ENCODE measurements around the gene C19orf67.
"Not testable (repeated sequence)": the region's sequence is repeated elsewhere in the genome, so short reads cannot be mapped to it uniquely, and the experiment has no call there.

C19orf67 gene

GRCh38 chr19:14058182-14059092 is 27.1 kb downstream of the C19orf67 start:
- no peak overlapping the region for H3K4me3 ChIP-seq (ENCODE audit: low read length)
- peaks cover 28% of the 10 kb centered on the region for H3K27me3 ChIP-seq (ENCODE audit: control insufficient read depth, insufficient read depth, low read length)
- no peaks in the 10 kb centered on the region for H3K36me3 ChIP-seq (ENCODE audit: control insufficient read depth, insufficient read depth, low read length)
- peaks cover 12% of the 10 kb centered on the region for H3K4me1 ChIP-seq (ENCODE audit: control insufficient read depth, insufficient read depth, low read length)
- no peak overlapping the region for H3K9ac ChIP-seq (ENCODE audit: low read length)
- no peaks in the 10 kb centered on the region for H3K9me3 ChIP-seq (ENCODE audit: control insufficient read depth, low read length)

- no peaks in the 10 kb centered on the region for H3K36me3 ChIP-seq (ENCODE audit: control insufficient read depth, insufficient read depth, low read length)
- no peaks in the 10 kb centered on the region for H3K9me3 ChIP-seq (ENCODE audit: control insufficient read depth, low read length)
- no peak overlapping the region for H3K4me3 ChIP-seq (ENCODE audit: low read length)
- H3K4me1 ChIP-seq (ENCODE audit: control insufficient read depth, insufficient read depth, low read length) = peaks cover 12% of the 10 kb centered on the region
- peaks cover 28% of the 10 kb centered on the region for H3K27me3 ChIP-seq (ENCODE audit: control insufficient read depth, insufficient read depth, low read length)
- H3K9ac ChIP-seq (ENCODE audit: low read length) = no peak overlapping the region
These were observed 28.7 kb downstream of the C19orf67 start for GRCh38 chr19:14056741-14057356.

- Histone ChIP-seq H3K27me3 (ENCODE audit: control insufficient read depth, insufficient read depth, low read length) (peaks cover 23% of the 10 kb centered on the region), H3K36me3 (ENCODE audit: control insufficient read depth, insufficient read depth, low read length) (no peaks in the 10 kb centered on the region), H3K9me3 (ENCODE audit: control insufficient read depth, low read length) (no peaks in the 10 kb centered on the region), H3K9ac (ENCODE audit: low read length) (no peak overlapping the region), H3K4me1 (ENCODE audit: control insufficient read depth, insufficient read depth, low read length) (peaks cover 5% of the 10 kb centered on the region), H3K4me3 (ENCODE audit: low read length) (no peak overlapping the region)
These were observed 29.4 kb downstream of the C19orf67 start for GRCh38 chr19:14056069-14056666.

- Histone ChIP-seq H3K36me3 (ENCODE audit: control insufficient read depth, insufficient read depth, low read length) (no peaks in the 10 kb centered on the region), H3K9me3 (ENCODE audit: control insufficient read depth, low read length) (no peaks in the 10 kb centered on the region), H3K4me3 (ENCODE audit: low read length) (no peak overlapping the region), H3K27me3 (ENCODE audit: control insufficient read depth, insufficient read depth, low read length) (peaks cover 18% of the 10 kb centered on the region), H3K9ac (ENCODE audit: low read length) (no peak overlapping the region), H3K4me1 (ENCODE audit: control insufficient read depth, insufficient read depth, low read length) (peaks cover 3% of the 10 kb centered on the region)
These were observed 30.2 kb downstream of the C19orf67 start for GRCh38 chr19:14055396-14055795.

GRCh38 chr19:14054721-14055120 is 30.9 kb downstream of the C19orf67 start:
- peaks cover 16% of the 10 kb centered on the region for H3K27me3 ChIP-seq (ENCODE audit: control insufficient read depth, insufficient read depth, low read length)
- H3K9ac ChIP-seq (ENCODE audit: low read length) = no peak overlapping the region
- H3K4me1 ChIP-seq (ENCODE audit: control insufficient read depth, insufficient read depth, low read length) = peaks cover 3% of the 10 kb centered on the region
- H3K9me3 ChIP-seq (ENCODE audit: control insufficient read depth, low read length) = no peaks in the 10 kb centered on the region
- no peak overlapping the region for H3K4me3 ChIP-seq (ENCODE audit: low read length)
- H3K36me3 ChIP-seq (ENCODE audit: control insufficient read depth, insufficient read depth, low read length) = no peaks in the 10 kb centered on the region

- no peaks in the 10 kb centered on the region for H3K9me3 ChIP-seq (ENCODE audit: control insufficient read depth, low read length)
- H3K36me3 ChIP-seq (ENCODE audit: control insufficient read depth, insufficient read depth, low read length) = no peaks in the 10 kb centered on the region
- H3K4me3 ChIP-seq (ENCODE audit: low read length) = no peak overlapping the region
- H3K4me1 ChIP-seq (ENCODE audit: control insufficient read depth, insufficient read depth, low read length) = peaks cover 3% of the 10 kb centered on the region
- H3K9ac ChIP-seq (ENCODE audit: low read length) = no peak overlapping the region
- H3K27me3 ChIP-seq (ENCODE audit: control insufficient read depth, insufficient read depth, low read length) = peaks cover 14% of the 10 kb centered on the region
These were observed 31.5 kb downstream of the C19orf67 start for GRCh38 chr19:14054099-14054498.

- no peak overlapping the region for H3K4me3 ChIP-seq (ENCODE audit: low read length)
- peaks cover 3% of the 10 kb centered on the region for H3K4me1 ChIP-seq (ENCODE audit: control insufficient read depth, insufficient read depth, low read length)
- H3K36me3 ChIP-seq (ENCODE audit: control insufficient read depth, insufficient read depth, low read length) = no peaks in the 10 kb centered on the region
- H3K27me3 ChIP-seq (ENCODE audit: control insufficient read depth, insufficient read depth, low read length) = peaks cover 8% of the 10 kb centered on the region
- H3K9ac ChIP-seq (ENCODE audit: low read length) = no peak overlapping the region
- no peaks in the 10 kb centered on the region for H3K9me3 ChIP-seq (ENCODE audit: control insufficient read depth, low read length)
These were observed 32.1 kb downstream of the C19orf67 start for GRCh38 chr19:14053500-14053899.

GRCh38 chr19:14053032-14053431 is 32.6 kb downstream of the C19orf67 start:
- Histone ChIP-seq H3K9ac (ENCODE audit: low read length) (no peak overlapping the region), H3K9me3 (ENCODE audit: control insufficient read depth, low read length) (no peaks in the 10 kb centered on the region), H3K27me3 (ENCODE audit: control insufficient read depth, insufficient read depth, low read length) (peaks cover 4% of the 10 kb centered on the region), H3K4me3 (ENCODE audit: low read length) (no peak overlapping the region), H3K4me1 (ENCODE audit: control insufficient read depth, insufficient read depth, low read length) (peaks cover 3% of the 10 kb centered on the region), H3K36me3 (ENCODE audit: control insufficient read depth, insufficient read depth, low read length) (no peaks in the 10 kb centered on the region)

GRCh38 chr19:14052470-14052869 is 33.1 kb downstream of the C19orf67 start:
- H3K9me3 ChIP-seq (ENCODE audit: control insufficient read depth, low read length) = no peaks in the 10 kb centered on the region
- H3K4me3 ChIP-seq (ENCODE audit: low read length) = no peak overlapping the region
- no peak overlapping the region for H3K9ac ChIP-seq (ENCODE audit: low read length)
- H3K27me3 ChIP-seq (ENCODE audit: control insufficient read depth, insufficient read depth, low read length) = no peaks in the 10 kb centered on the region
- no peaks in the 10 kb centered on the region for H3K36me3 ChIP-seq (ENCODE audit: control insufficient read depth, insufficient read depth, low read length)
- peaks cover 3% of the 10 kb centered on the region for H3K4me1 ChIP-seq (ENCODE audit: control insufficient read depth, insufficient read depth, low read length)

- no peak overlapping the region for H3K9ac ChIP-seq (ENCODE audit: low read length)
- peaks cover 3% of the 10 kb centered on the region for H3K4me1 ChIP-seq (ENCODE audit: control insufficient read depth, insufficient read depth, low read length)
- H3K36me3 ChIP-seq (ENCODE audit: control insufficient read depth, insufficient read depth, low read length) = no peaks in the 10 kb centered on the region
- no peak overlapping the region for H3K4me3 ChIP-seq (ENCODE audit: low read length)
- H3K27me3 ChIP-seq (ENCODE audit: control insufficient read depth, insufficient read depth, low read length) = no peaks in the 10 kb centered on the region
- no peaks in the 10 kb centered on the region for H3K9me3 ChIP-seq (ENCODE audit: control insufficient read depth, low read length)
These were observed 33.6 kb downstream of the C19orf67 start for GRCh38 chr19:14051980-14052379.

GRCh38 chr19:14050961-14051360 is 34.6 kb downstream of the C19orf67 start:
- not testable (repeated sequence) for H3K4me3 ChIP-seq (ENCODE audit: low read length); H3K9ac ChIP-seq (ENCODE audit: low read length); H3K27me3 ChIP-seq (ENCODE audit: control insufficient read depth, insufficient read depth, low read length); H3K4me1 ChIP-seq (ENCODE audit: control insufficient read depth, insufficient read depth, low read length); H3K9me3 ChIP-seq (ENCODE audit: control insufficient read depth, low read length); H3K36me3 ChIP-seq (ENCODE audit: control insufficient read depth, insufficient read depth, low read length)

GRCh38 chr19:14050512-14050911 is 35.1 kb downstream of the C19orf67 start:
- Histone ChIP-seq H3K4me1 (ENCODE audit: control insufficient read depth, insufficient read depth, low read length) (no peaks in the 10 kb centered on the region), H3K9ac (ENCODE audit: low read length) (no peak overlapping the region), H3K4me3 (ENCODE audit: low read length) (no peak overlapping the region), H3K27me3 (ENCODE audit: control insufficient read depth, insufficient read depth, low read length) (no peaks in the 10 kb centered on the region), H3K36me3 (ENCODE audit: control insufficient read depth, insufficient read depth, low read length) (no peaks in the 10 kb centered on the region), H3K9me3 (ENCODE audit: control insufficient read depth, low read length) (no peaks in the 10 kb centered on the region)

Measured in mucosa of stomach (tissue), 1 donor.